ENCODE measurements around the gene METTL16. TPM values are rescaled to one million over a fixed set of nuclear protein-coding genes. Genes with fewer than 3 reads are reported as not detected.

The METTL16 gene
- total RNA-seq, 1 donor from 2014 or later, result 17.6 TPM

DNA sequence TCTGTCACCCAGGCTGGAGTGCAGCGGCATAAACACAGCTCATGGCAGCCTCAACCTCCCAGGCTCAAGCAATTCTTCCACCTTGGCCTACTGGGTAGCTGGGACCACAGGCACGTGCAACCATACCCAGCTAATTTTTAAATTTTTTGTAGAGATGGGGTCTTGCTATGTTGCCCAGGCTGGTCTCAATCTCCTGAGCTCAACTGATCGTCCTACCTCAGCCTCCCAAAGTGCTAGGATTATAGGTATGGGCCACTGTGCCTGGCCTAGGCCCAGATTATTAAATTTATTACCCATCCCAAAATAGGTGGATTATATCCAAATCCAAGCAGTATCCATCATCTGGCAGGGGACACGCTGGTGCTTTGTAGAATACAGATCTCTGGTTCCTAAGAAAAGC lies 53.8 kb downstream of the METTL16 start:
- TF ChIP-seq, protein P1, sequence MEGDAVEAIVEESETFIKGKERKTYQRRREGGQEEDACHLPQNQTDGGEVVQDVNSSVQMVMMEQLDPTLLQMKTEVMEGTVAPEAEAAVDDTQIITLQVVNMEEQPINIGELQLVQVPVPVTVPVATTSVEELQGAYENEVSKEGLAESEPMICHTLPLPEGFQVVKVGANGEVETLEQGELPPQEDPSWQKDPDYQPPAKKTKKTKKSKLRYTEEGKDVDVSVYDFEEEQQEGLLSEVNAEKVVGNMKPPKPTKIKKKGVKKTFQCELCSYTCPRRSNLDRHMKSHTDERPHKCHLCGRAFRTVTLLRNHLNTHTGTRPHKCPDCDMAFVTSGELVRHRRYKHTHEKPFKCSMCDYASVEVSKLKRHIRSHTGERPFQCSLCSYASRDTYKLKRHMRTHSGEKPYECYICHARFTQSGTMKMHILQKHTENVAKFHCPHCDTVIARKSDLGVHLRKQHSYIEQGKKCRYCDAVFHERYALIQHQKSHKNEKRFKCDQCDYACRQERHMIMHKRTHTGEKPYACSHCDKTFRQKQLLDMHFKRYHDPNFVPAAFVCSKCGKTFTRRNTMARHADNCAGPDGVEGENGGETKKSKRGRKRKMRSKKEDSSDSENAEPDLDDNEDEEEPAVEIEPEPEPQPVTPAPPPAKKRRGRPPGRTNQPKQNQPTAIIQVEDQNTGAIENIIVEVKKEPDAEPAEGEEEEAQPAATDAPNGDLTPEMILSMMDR (IDR thresholded peaks at IDR 0.05; ENCODE audit: insufficient read depth, low read length, severe bottlenecking), result no peak
- peaks cover 7% of the 10 kb centered on the region for H3K36me3 ChIP-seq (ENCODE audit: control insufficient read depth, insufficient read depth, low read length)
- H3K27me3 ChIP-seq (ENCODE audit: control insufficient read depth, insufficient read depth, low read length), result no peaks in the 10 kb centered on the region
- DNase-seq (ENCODE audit: low read depth) (no peak), FAIRE-seq (no peak)
- no peak overlapping the region for H3K4me3 ChIP-seq (ENCODE audit: low read depth, low read length)

DNA sequence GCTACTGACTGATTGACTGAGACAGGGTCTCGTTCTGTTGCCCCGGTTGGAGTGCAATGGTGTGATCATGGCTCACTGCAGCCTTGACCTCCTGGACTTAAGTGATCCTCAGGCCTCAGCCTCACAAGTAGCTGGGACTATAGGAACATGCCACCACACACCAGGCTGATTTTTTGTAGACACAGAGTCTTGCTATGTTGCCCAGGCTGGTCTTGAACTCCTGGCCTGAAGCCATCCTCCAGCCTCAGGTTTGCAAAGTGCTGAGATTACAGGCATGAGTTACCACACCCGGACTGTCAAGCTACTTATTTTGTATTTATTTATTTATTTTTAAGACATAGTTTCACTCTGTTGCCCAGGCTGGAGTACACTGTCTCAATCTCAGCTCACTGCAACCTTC lies 55.2 kb downstream of the METTL16 start:
- TF ChIP-seq, protein P1 (IDR thresholded peaks at IDR 0.05; ENCODE audit: insufficient read depth, low read length, severe bottlenecking), result no peak
- no peak for FAIRE-seq
- H3K36me3 ChIP-seq (ENCODE audit: control insufficient read depth, insufficient read depth, low read length), result peaks cover 3% of the 10 kb centered on the region
- no peak overlapping the region for H3K4me3 ChIP-seq (ENCODE audit: low read depth, low read length)
- no peak for DNase-seq (ENCODE audit: low read depth)
- no peaks in the 10 kb centered on the region for H3K27me3 ChIP-seq (ENCODE audit: control insufficient read depth, insufficient read depth, low read length)

DNA sequence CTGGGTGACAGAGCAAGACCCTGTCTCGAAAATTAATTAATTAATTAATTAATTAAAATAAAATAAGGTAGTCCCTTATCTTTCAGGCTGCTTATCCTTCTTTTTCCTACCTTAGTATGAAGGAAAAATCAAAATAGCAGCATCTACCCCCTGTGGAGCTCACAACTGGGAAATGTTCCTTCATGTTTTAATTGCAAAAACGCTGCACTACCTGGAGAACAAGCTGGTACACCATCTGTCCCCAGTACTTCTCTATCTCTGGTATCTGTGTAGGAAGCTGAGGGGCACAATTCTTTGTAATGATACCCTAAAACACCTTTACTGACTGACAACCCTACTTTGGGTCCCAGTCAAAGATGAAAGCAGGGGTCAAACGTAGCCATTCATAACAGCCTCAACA lies 55.7 kb downstream of the METTL16 start:
- FAIRE-seq, result no peak
- Histone ChIP-seq H3K36me3 (ENCODE audit: control insufficient read depth, insufficient read depth, low read length) (peaks cover 2% of the 10 kb centered on the region), H3K4me3 (ENCODE audit: low read depth, low read length) (no peak overlapping the region), H3K27me3 (ENCODE audit: control insufficient read depth, insufficient read depth, low read length) (no peaks in the 10 kb centered on the region)
- TF ChIP-seq, protein P1 (IDR thresholded peaks at IDR 0.05; ENCODE audit: insufficient read depth, low read length, severe bottlenecking), result no peak
- no peak for DNase-seq (ENCODE audit: low read depth)

DNA sequence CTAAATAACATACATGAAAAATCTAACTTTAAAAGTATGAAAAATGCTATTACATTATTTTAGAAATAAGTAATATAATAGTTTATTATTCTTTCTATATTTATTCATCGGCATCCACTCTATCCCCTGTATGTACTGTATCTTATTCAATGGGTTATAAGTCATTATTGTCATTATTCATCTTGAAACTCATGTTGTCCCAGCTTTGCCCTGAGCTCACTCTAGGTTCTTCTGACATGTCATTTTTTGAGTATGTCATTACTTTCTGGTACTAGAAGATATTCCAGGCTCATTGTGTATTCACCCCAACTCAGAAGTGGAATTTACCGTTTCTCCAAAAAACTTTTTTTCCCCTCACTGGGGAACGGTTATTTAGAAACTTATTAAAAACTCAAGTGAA lies 57.8 kb downstream of the METTL16 start:
- no peak for FAIRE-seq
- H3K4me3 ChIP-seq (ENCODE audit: low read depth, low read length), result no peak overlapping the region
- no peaks in the 10 kb centered on the region for H3K27me3 ChIP-seq (ENCODE audit: control insufficient read depth, insufficient read depth, low read length)
- no peak for DNase-seq (ENCODE audit: low read depth)
- H3K36me3 ChIP-seq (ENCODE audit: control insufficient read depth, insufficient read depth, low read length), result peaks cover 2% of the 10 kb centered on the region
- TF ChIP-seq, protein P1 (IDR thresholded peaks at IDR 0.05; ENCODE audit: insufficient read depth, low read length, severe bottlenecking), result no peak

DNA sequence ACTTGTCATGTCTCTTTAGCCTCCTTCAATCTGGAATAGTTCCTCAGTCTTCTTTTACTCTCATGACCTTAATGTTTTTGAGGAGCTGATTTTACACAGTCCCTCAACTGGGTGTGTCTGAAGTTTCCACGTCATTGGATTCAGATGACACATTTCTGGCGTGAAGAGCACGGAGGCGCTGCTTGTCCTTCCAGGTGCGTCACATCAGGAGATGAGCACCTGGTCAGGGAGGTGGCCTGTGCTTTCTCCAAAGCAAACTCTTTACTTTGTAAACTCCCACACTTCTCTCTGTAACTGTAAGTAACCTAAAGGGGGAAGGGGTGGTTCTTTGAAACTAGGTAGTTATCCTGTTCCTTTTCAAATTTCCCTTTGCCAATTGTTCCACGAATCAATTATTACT lies 58.4 kb downstream of the METTL16 start:
- peak; percentile 12 for DNase-seq (ENCODE audit: low read depth)
- Histone ChIP-seq H3K27me3 (ENCODE audit: control insufficient read depth, insufficient read depth, low read length) (no peaks in the 10 kb centered on the region), H3K36me3 (ENCODE audit: control insufficient read depth, insufficient read depth, low read length) (peaks cover 2% of the 10 kb centered on the region), H3K4me3 (ENCODE audit: low read depth, low read length) (no peak overlapping the region)
- TF ChIP-seq, protein P1 (IDR thresholded peaks at IDR 0.05; ENCODE audit: insufficient read depth, low read length, severe bottlenecking), result no peak
- no peak for FAIRE-seq

DNA sequence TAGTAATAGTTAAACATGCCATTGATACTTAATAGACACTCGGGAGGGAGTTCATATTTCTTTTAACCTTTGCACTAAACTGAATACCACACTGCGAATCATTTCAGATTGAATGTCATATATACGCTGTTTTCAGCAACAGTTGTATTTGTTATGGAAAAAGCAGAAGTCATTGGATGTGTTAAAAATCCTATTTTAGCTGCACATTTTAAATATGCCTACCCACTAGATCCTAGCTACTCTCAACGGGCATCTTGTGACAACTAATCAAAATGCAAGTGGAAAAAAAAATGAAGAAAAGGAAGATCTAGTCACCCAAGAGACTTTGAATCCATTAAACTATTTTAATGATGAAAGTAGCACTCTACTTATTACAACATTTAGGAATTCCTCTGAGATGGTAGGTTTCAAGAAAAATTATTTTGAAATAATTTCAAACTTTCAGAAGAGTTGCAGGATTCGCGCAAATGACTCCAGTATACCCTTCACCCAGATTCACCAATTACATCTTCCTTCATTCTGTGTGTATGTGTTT lies 59.4 kb downstream of the METTL16 start:
- TF ChIP-seq, protein P1 (IDR thresholded peaks at IDR 0.05; ENCODE audit: insufficient read depth, low read length, severe bottlenecking), result no peak
- no peak for DNase-seq (ENCODE audit: low read depth)
- Histone ChIP-seq H3K4me3 (ENCODE audit: low read depth, low read length) (no peak overlapping the region), H3K27me3 (ENCODE audit: control insufficient read depth, insufficient read depth, low read length) (no peaks in the 10 kb centered on the region), H3K36me3 (ENCODE audit: control insufficient read depth, insufficient read depth, low read length) (peaks cover 2% of the 10 kb centered on the region)
- no peak for FAIRE-seq

Data from bronchial epithelial cell (primary cell).